ENCODE data around the gene CAPN9. TPM values are rescaled to one million over a fixed set of nuclear protein-coding genes. Genes with fewer than 3 reads are reported as not detected.
"Not testable (repeated sequence)": the region's sequence is repeated elsewhere in the genome, so short reads cannot be mapped to it uniquely, and the experiment has no call there.

Gene CAPN9
- total RNA-seq, 1 donor from 2014 or later: 0.32 TPM

- intact Hi-C loops (cut with micrococcal nuclease): no loop called here
- ATAC-seq (no peak), DNase-seq (no peak)
Measured at GRCh38 chr1:230709619-230710542, 37.3 kb upstream of the CAPN9 start.

GRCh38 chr1:230710543-230710904, 36.7 kb upstream of the CAPN9 start:
- no peak for ATAC-seq
- intact Hi-C loops (cut with micrococcal nuclease): no loop called here

GRCh38 chr1:230711245-230711644, 35.9 kb upstream of the CAPN9 start:
- no peak for DNase-seq

More at GRCh38 chr1:230710543-230710904, 36.7 kb upstream of the CAPN9 start:
- no peak for DNase-seq

GRCh38 chr1:230712470-230712942, 34.7 kb upstream of the CAPN9 start:
- intact Hi-C loops (cut with micrococcal nuclease): no loop called here
- DNase-seq: no peak
- ATAC-seq: no peak

More at GRCh38 chr1:230711245-230711644, 35.9 kb upstream of the CAPN9 start:
- intact Hi-C loops (cut with micrococcal nuclease): no loop called here
- no peak for ATAC-seq

GRCh38 chr1:230713138-230713537, 34.0 kb upstream of the CAPN9 start:
- intact Hi-C loops (cut with micrococcal nuclease): no loop called here
- DNase-seq (no peak), ATAC-seq (no peak)

GRCh38 chr1:230713547-230713914, 33.7 kb upstream of the CAPN9 start:
- intact Hi-C loops (cut with micrococcal nuclease): no loop called here
- DNase-seq (no peak), ATAC-seq (peak; percentile 15)

- ATAC-seq (peak; percentile 98), DNase-seq (peak; percentile 86)
- intact Hi-C loops (cut with micrococcal nuclease): no loop called here
Measured at GRCh38 chr1:230713915-230714764, 33.0 kb upstream of the CAPN9 start, which contains the start of gene AGT. TSS of gene AGT (minus strand) at chr1:230714122. CDS start at chr1:230710823, 3,299 bp downstream.

- ATAC-seq (no peak), DNase-seq (no peak)
- intact Hi-C loops (cut with micrococcal nuclease): no loop called here
Measured at GRCh38 chr1:230715510-230715909, 31.7 kb upstream of the CAPN9 start.

- intact Hi-C loops (cut with micrococcal nuclease); ATAC-seq; DNase-seq: not testable (repeated sequence)
Measured at GRCh38 chr1:230716453-230716852, 30.7 kb upstream of the CAPN9 start.

- intact Hi-C loops (cut with micrococcal nuclease): no loop called here
- no peak for ATAC-seq
Measured at GRCh38 chr1:230717251-230717650, 29.9 kb upstream of the CAPN9 start.

GRCh38 chr1:230721849-230722522, 25.2 kb upstream of the CAPN9 start:
- DNase-seq; ATAC-seq; intact Hi-C loops (cut with micrococcal nuclease): not testable (repeated sequence)

More at GRCh38 chr1:230717251-230717650, 29.9 kb upstream of the CAPN9 start:
- DNase-seq: no peak

GRCh38 chr1:230725256-230726012, 21.8 kb upstream of the CAPN9 start:
- no peak for DNase-seq
- ATAC-seq: peak; percentile 79
- intact Hi-C loops (cut with micrococcal nuclease): no loop called here

GRCh38 chr1:230728710-230729392, 18.3 kb upstream of the CAPN9 start:
- intact Hi-C loops (cut with micrococcal nuclease): no loop called here
- DNase-seq (peak; percentile 56), ATAC-seq (peak; percentile 52)

- DNase-seq (no peak), ATAC-seq (peak; percentile 77)
- intact Hi-C loops (cut with micrococcal nuclease): no loop called here
Measured at GRCh38 chr1:230730977-230731376, 16.2 kb upstream of the CAPN9 start.

- ATAC-seq (no peak), DNase-seq (no peak)
- intact Hi-C loops (cut with micrococcal nuclease): no loop called here
Measured at GRCh38 chr1:230735447-230735846, 11.7 kb upstream of the CAPN9 start.

GRCh38 chr1:230737622-230738262, 9.4 kb upstream of the CAPN9 start:
- no peak for ATAC-seq
- intact Hi-C loops (cut with micrococcal nuclease): no loop called here
- no peak for DNase-seq

GRCh38 chr1:230739564-230740290, 7.5 kb upstream of the CAPN9 start:
- intact Hi-C loops (cut with micrococcal nuclease): no loop called here
- ATAC-seq: no peak

More at GRCh38 chr1:230739564-230740290, 7.5 kb upstream of the CAPN9 start:
- DNase-seq: no peak
